ENCODE data around the gene AGR3.

- TF ChIP-seq LEF1 (IDR thresholded peaks at IDR 0.05; ENCODE audit: borderline replicate concordance) (no peak), BHLHE40 (IDR thresholded peaks at IDR 0.05; ENCODE audit: borderline replicate concordance) (no peak), SP1 (IDR thresholded peaks at IDR 0.05) (no peak), FOXA1 (IDR thresholded peaks at IDR 0.05) (no peak), ELF4 (IDR thresholded peaks at IDR 0.05) (no peak), SUZ12 (IDR thresholded peaks at IDR 0.05) (no peak), TARDBP (IDR thresholded peaks at IDR 0.05) (no peak)
These were observed 40.1 kb downstream of the AGR3 start for GRCh38 chr7:16841681-16842080.
